GM15510 (cell line): Measurements from ENCODE around the gene OTUD1.

ENCODE experiments used
- POLR2A ChIP-seq: IDR thresholded peaks from 3 replicates; pipeline ENCODE4 v1.6.1; 2011; ENCODE audit warnings: borderline replicate concordance; ENCODE audit not compliant: insufficient read length; ENCODE audit errors: extremely low read depth

Gene OTUD1

DNA sequence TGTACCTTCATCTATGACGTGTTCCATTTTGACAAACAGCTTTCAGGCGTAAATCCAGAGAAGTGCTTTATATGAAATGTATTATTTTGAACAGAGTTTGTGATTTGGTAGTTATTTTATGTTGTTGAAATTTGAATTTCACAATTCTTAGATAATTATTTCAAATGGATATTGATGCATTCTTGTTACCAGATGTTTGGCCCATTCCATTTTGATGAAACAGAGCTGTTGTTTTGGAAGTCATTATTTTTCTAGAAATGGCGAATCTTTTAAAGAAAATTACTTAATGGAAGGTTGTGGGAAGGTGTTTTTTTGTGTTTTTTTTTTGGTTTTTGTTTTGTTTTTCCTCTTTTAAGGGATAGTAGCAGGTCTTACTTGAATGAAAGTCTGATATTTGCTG lies 2.4 kb downstream of the OTUD1 start:
- no peak for TF ChIP-seq POLR2A

DNA sequence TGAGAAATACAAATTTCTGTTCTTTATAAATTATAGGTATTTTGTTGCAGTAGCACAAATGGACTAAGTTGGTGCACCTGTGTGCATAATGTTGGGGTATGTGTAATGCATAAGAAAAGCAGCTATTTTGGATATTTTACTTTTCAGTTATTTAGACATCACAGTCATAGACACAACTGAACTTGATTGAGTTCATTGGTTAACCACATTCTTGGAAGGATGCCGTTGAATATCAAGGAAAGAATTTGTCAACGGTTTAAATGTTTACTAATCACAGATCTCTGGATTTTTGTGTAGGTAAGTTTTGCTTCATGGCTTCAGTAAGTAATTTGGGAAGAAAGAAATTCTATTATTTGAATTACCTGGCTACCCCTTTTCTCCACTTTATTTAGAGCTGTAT lies 4.1 kb downstream of the OTUD1 start:
- no peak for TF ChIP-seq POLR2A

GRCh38 chr10:23445591-23445990 lies 6.7 kb downstream of the OTUD1 start:
- no peak for TF ChIP-seq POLR2A

DNA sequence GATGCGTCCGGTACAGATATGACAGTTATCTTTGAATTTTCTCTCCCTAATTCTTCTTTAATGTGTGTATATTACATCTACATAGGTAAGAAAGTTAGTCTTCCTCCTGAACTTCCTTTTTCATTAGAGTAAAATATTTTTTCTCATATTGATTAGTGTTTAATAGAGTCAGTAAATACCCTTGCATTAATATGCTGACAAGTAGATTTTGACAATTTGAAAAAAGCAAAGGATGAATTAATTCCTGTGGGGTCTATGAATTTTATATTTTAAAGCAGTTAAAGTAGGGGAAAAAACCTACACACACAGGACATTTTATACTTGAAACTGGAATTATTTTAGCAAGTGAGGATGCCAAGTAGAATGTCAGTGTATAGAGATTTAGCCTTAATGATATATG lies 9.4 kb downstream of the OTUD1 start:
- TF ChIP-seq POLR2A: no peak

DNA sequence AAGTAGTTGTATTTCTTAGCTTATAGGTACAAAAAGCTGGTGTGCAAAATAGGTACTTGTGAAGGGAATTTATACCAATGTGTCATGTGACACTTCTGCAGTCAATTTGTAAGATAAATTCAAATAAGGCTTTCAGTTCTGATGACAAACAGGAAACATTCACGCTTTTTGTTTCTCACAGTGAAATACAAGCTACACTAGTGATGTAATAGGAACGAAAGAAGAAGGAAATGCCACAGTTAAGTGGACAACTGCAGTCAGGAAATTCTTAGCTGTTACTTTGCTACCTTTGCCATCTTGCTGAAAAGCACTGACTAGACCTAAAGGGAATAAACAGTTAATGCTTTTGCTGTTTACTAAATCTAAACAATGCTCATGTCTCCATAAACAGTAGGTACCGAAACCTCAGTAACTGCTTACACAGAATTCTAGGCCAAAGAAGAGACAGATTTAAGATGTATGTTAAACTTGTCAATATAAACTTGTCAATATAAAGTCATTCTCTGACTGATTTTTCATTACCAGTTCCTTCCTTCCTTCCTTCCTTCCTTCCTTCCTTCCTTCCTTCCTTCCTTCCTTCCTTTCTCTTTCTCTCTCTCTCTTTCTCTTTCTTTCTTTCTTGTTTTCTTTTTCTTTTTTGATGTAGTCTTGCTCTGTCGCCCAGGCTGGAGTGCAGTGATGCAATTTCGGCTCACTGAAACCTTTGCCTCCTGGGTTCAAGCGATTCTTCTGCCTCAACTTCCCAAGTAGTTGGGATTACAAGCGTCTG lies 10.1 kb downstream of the OTUD1 start:
- TF ChIP-seq POLR2A: no peak

DNA sequence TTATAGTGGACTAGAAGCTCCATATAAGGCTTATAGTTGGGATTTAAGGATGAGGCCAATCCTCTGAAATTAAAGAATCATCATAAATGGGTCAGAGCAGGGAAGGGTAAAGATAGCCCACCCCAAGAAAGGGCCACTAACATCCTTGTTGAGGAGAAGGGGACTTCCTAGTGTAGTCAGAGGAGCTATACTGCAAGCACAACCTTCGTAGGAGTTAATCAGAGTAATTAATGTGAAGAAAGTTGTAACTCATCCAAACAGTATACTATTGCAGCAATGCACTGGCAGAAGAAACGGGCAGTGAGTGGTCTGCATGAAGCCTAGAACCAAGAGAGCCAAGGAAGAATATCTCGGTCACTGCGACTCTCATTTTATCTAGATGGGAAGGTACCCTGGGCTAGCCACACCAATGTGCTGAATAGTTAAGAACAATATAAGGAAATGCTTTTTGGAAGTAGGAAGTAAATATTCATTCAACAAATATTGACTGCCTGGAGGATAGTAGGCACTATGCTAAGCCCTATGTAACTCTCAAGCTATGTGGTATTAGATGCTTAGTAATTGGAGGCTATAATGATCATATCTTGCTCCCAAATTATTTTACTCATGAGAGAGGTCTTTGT lies 13.3 kb downstream of the OTUD1 start:
- TF ChIP-seq POLR2A: no peak

GRCh38 chr10:23453465-23453864 lies 14.6 kb downstream of the OTUD1 start:
- no peak for TF ChIP-seq POLR2A

- no peak for TF ChIP-seq POLR2A
Observed at GRCh38 chr10:23457632-23458417, 18.9 kb downstream of the OTUD1 start.

DNA sequence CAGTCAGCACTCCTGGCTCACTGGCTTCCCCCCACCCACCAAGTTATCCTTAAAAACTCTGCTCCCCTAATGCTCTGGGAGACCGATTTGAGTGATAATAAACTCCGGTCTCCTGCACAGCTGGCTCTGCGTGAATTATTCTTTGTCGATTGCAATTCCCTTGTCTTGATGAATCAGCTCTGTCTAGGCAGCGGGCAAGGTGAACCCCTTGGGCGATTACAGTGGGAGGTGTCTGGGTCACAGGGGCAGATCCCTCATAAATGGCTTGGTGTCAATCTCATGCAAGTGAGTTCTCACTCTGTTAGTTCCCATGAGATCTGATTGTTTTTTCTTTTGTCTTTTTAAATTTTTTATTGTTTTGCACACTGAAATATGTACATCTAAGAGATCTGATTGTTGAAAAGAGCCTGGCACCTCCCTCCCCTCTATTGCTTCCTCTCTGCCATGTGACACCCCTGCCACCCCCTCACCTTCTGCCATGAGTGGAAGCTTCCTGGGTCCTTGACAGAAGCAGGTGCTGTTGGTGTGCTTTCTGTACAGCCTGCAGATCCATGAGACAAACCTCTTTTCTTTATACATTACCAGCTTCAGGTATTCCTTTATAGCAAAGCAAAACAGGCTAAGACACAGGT lies 20.5 kb downstream of the OTUD1 start:
- no peak for TF ChIP-seq POLR2A

DNA sequence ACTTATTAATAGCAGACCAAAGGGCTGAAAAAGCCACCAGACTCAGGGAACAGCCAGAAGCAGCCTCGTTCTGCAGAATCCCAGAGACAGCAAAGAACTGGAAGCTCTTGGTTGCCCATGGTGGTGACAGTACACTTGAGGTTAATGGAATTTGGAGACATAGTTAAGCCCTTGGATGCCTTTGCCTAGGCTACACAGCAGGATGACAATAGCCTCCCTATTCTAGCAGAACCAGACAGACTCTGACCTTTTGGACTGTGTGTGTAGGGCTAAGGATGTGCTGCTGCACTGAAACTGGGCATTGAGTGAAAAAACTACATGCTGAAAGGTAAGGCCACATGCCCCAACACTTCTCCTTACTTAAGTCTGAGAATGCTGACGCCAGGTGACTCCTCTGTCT lies 22.7 kb downstream of the OTUD1 start:
- TF ChIP-seq POLR2A: no peak

DNA sequence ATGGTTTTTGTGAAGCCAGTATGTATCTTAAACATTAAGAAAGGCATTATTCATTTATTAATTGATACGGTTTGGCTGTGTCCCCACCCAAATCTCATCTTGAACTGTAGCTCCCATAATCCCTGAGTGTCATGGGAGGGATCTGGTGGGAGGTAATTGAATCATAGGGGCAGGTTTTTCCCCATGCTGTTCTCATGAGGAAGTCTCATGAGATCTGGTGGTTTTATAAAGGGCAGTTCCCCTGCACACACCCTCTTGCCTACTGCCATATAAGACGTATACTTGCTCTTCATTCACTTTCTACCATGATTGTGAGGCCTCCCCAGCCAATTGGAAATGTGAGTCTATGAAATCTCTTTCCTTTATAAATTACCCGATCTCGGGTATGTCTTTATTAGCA lies 28.1 kb downstream of the OTUD1 start:
- TF ChIP-seq POLR2A: no peak

DNA sequence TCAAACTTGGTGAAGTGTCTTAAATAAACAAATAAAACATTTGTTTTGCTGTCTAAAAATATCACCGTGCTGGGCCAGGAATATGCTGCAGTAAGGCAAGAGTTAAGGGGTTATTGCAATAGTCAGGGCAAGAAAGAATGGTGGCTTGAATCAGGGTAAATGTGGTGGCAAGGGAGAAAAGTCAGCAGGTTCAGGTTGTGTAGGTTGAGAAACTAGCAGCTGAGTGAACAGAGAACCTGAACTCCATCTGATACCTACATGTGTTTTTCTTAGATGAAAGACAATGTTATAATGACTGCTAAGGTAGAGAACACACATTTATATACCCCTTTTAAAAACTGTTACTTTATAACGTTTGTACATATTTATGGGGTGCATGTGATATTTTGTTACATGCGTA lies 28.7 kb downstream of the OTUD1 start:
- no peak for TF ChIP-seq POLR2A

DNA sequence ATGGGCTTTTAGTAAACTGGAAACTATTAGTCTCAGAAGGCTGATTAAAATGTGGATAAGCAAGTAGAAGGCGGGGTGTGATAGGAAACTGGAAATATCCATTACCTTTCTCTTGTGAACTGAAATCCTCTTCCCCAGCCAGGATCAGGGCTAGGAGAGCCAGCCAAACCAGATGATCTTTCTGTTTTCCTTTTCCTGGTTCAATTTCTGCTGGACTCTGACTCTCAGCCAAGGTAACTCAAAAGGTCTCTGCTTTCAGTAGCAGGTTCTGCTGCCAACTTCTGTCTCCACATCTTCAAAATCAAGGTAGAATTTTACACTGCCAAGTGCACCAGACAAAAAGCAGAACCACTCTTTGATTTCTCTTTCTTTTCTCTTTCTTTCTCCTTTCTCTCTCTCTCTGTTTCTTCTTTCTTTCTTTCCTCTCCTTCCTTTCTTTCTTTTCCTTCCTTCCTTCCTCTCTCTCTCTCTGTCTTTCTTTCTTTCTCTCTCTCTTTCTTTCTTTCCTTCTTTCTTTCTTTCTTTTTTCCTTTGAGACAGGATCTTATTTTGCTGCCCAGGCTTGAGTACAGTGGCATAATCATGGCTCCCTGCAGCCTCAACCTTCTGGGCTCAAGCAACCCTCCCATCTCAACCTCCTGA lies 30.8 kb downstream of the OTUD1 start:
- TF ChIP-seq POLR2A: no peak

DNA sequence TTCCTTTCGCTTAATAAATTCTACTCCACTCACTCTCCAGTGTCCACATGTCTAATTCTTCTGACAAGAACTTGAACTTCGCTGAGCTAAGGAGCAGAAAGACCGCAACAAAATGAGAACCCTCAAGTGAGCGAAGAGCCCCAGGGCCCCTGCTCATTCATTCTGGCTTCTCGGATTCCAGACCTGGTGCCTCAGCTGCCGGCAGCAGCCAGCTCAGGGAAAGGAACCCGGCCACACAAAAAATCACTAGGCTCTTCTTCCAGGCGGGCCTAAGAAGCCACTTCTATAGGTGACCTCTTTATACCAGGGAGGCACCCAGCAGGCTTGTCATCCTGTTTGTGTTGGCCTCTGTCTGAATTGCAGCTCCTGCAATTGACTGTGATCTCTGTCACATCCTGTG lies 33.3 kb downstream of the OTUD1 start:
- no peak for TF ChIP-seq POLR2A

DNA sequence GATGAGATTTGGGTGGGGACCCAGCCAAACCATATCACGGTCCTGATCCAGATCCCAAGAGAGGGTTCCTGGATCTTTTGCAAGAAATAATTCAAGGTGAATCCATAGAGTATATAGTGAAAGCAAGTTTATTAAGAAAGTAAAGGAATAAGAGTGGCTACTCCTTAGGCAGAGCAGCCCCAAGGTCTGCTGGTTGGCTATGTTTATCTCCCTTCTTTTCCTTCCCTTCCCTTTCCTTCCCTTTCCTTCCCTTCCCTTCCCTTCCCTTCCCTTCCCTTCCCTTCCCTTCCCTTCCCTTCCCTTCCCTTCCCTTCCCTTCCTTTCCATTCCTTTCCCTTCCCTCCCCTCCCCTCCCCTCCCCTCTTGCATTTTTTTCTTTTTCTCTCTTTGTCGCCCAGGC lies 35.2 kb downstream of the OTUD1 start:
- no peak for TF ChIP-seq POLR2A
